HEK293T (cell line): ENCODE results near the gene MLLT10.

Experiments used
- ARNT ChIP-seq: fragments of 450-650 bp; IDR thresholded peaks from 2 replicates; pipeline ENCODE4 v1.6.1; 2017; ENCODE audit warnings: mild to moderate bottlenecking
- BHLHE40 ChIP-seq: fragments of 450-650 bp; IDR thresholded peaks from 2 replicates; pipeline ENCODE4 v1.6.1; 2016; ENCODE audit warnings: mild to moderate bottlenecking, moderate library complexity, borderline replicate concordance
- CTBP1 ChIP-seq: fragments of 450-650 bp; IDR thresholded peaks from 2 replicates; pipeline ENCODE4 v1.6.1; 2016; ENCODE audit warnings: borderline replicate concordance
- ELF4 ChIP-seq: fragments of 450-650 bp; IDR thresholded peaks from 2 replicates; pipeline ENCODE4 v1.6.1; 2017; ENCODE audit warnings: antibody characterized with exemption
- FOXA1 ChIP-seq: fragments of 450-650 bp; IDR thresholded peaks from 2 replicates; pipeline ENCODE4 v1.6.1; 2016; ENCODE audit warnings: mild to moderate bottlenecking
- FOXK2 ChIP-seq: fragments of 450-650 bp; IDR thresholded peaks from 2 replicates; pipeline ENCODE4 v1.6.1; 2016; ENCODE audit warnings: mild to moderate bottlenecking
- FOXM1 ChIP-seq: fragments of 450-650 bp; IDR thresholded peaks from 2 replicates; pipeline ENCODE4 v1.6.1; 2017; ENCODE audit warnings: mild to moderate bottlenecking, borderline replicate concordance
- NFRKB ChIP-seq: fragments of 450-650 bp; IDR thresholded peaks from 2 replicates; pipeline ENCODE4 v1.6.1; 2016; ENCODE audit warnings: mild to moderate bottlenecking, moderate library complexity
- SP1 ChIP-seq: fragments of 450-650 bp; IDR thresholded peaks from 2 replicates; pipeline ENCODE4 v1.6.1; 2017
- SUZ12 ChIP-seq: fragments of 450-650 bp; IDR thresholded peaks from 2 replicates; pipeline ENCODE4 v1.6.1; 2016; ENCODE audit warnings: mild to moderate bottlenecking
- TARDBP ChIP-seq: fragments of 450-650 bp; IDR thresholded peaks from 2 replicates; pipeline ENCODE4 v1.6.1; 2016
- ZNF384 ChIP-seq: fragments of 450-650 bp; IDR thresholded peaks from 2 replicates; pipeline ENCODE4 v1.6.1; 2016

GRCh38 chr10:21758239-21758638 is 224.2 kb downstream of the MLLT10 start:
- TF ChIP-seq SP1 (no peak), FOXK2 (no peak), BHLHE40 (no peak), NFRKB (no peak), SUZ12 (no peak), ZNF384 (no peak), CTBP1 (no peak), FOXM1 (no peak), TARDBP (no peak), ELF4 (no peak), ARNT (no peak), FOXA1 (no peak)
